ENCODE results near the gene C1QTNF6. TPM values are rescaled to one million over a fixed set of nuclear protein-coding genes. Genes with fewer than 3 reads are reported as not detected.

Gene C1QTNF6
- total RNA-seq, 1 donor from 2014 or later: 4.6 TPM

- TF ChIP-seq CTCF (IDR thresholded peaks at IDR 0.05): no peak
- Histone ChIP-seq H3K27me3 (no peaks in the 10 kb centered on the region), H3K4me1 (peaks cover 0 to 9% of the 10 kb centered on the region in 2 donors), H3K4me3 (no peak overlapping the region), H3K9me3 (no peaks in the 10 kb centered on the region), H3K27ac (no peak overlapping the region), H3K36me3 (no peaks in the 10 kb centered on the region)
- intact Hi-C loops (cut with DNase I): loop anchor here (5.0 kb wide), 1 partner anchor 390 kb away; the partner anchor contains the start of gene IFT27
- DNase-seq (ENCODE audit: low spot score in 2 of 2): no peak
Measured at GRCh38 chr22:37167176-37167980, 20.7 kb downstream of the C1QTNF6 start.

GRCh38 chr22:37166675-37167066 is 21.4 kb downstream of the C1QTNF6 start:
- Histone ChIP-seq H3K9me3 (no peaks in the 10 kb centered on the region), H3K27me3 (no peaks in the 10 kb centered on the region), H3K4me3 (peak overlapping the region in 1 of 2 donors; percentile 43), H3K27ac (no peak overlapping the region), H3K4me1 (peaks cover 0 to 9% of the 10 kb centered on the region in 2 donors), H3K36me3 (no peaks in the 10 kb centered on the region)
- intact Hi-C loops (cut with DNase I): loop anchor here (1.0 to 5.0 kb wide), 2 partner anchors 33 to 389 kb away; partner anchors contain the start of gene IFT27
- TF ChIP-seq CTCF (IDR thresholded peaks at IDR 0.05): peak; percentile 79 to 95 (median 91)
- DNase-seq (ENCODE audit: low spot score in 2 of 2): peak in 1 of 2 donors; percentile 89

- intact Hi-C loops (cut with DNase I): loop anchor here (1.0 to 5.0 kb wide), 2 partner anchors 33 to 389 kb away; partner anchors contain the start of gene IFT27
- no peak for DNase-seq (ENCODE audit: low spot score in 2 of 2)
Measured at GRCh38 chr22:37165940-37166674, 21.9 kb downstream of the C1QTNF6 start.

GRCh38 chr22:37165066-37165465 is 23.0 kb downstream of the C1QTNF6 start:
- no peak for TF ChIP-seq CTCF (IDR thresholded peaks at IDR 0.05)
- DNase-seq (ENCODE audit: low spot score in 2 of 2): no peak
- Histone ChIP-seq H3K9me3 (no peaks in the 10 kb centered on the region), H3K36me3 (no peaks in the 10 kb centered on the region), H3K27me3 (no peaks in the 10 kb centered on the region), H3K4me3 (no peak overlapping the region), H3K4me1 (peaks cover 0 to 9% of the 10 kb centered on the region in 2 donors), H3K27ac (no peak overlapping the region)
- intact Hi-C loops (cut with DNase I): loop anchor here (5.0 kb wide), 1 partner anchor 388 kb away; the partner anchor contains the start of gene IFT27

More at GRCh38 chr22:37165940-37166674, 21.9 kb downstream of the C1QTNF6 start:
- Histone ChIP-seq H3K9me3 (no peaks in the 10 kb centered on the region), H3K4me1 (peaks cover 0 to 9% of the 10 kb centered on the region in 2 donors), H3K36me3 (no peaks in the 10 kb centered on the region), H3K4me3 (no peak overlapping the region), H3K27me3 (no peaks in the 10 kb centered on the region), H3K27ac (no peak overlapping the region)
- TF ChIP-seq CTCF (IDR thresholded peaks at IDR 0.05): no peak

- Histone ChIP-seq H3K36me3 (no peaks in the 10 kb centered on the region), H3K4me3 (no peak overlapping the region), H3K9me3 (no peaks in the 10 kb centered on the region), H3K4me1 (peaks cover 0 to 9% of the 10 kb centered on the region in 2 donors), H3K27me3 (no peaks in the 10 kb centered on the region), H3K27ac (no peak overlapping the region)
- TF ChIP-seq CTCF (IDR thresholded peaks at IDR 0.05): no peak
- DNase-seq (ENCODE audit: low spot score in 2 of 2): no peak
- intact Hi-C loops (cut with DNase I): no loop called here
Measured at GRCh38 chr22:37164505-37164887, 23.6 kb downstream of the C1QTNF6 start.

Measured in ascending aorta (tissue), 2 donors.